SJCRH30 (cell line): ENCODE data around the gene OASL. TPM values are rescaled to one million over a fixed set of nuclear protein-coding genes. Genes with fewer than 3 reads are reported as not detected.

ENCODE experiments used
- DNase-seq, 2 experiments: peaks; one replicate each; pipeline ENCODE4 v3.0.0-alpha.2; 2015 to 2020
- H3K27ac ChIP-seq: fragments of 250-450 bp; sonication (Bioruptor Pico); 2 replicates; pipeline ENCODE4 v1.5.1; 2020; ENCODE audit warnings: mild to moderate bottlenecking, moderate library complexity
- H3K27me3 ChIP-seq: fragments of 250-450 bp; sonication (Bioruptor Pico); 2 replicates; pipeline ENCODE4 v1.5.1; 2020; ENCODE audit warnings: mild to moderate bottlenecking, moderate library complexity
- H3K36me3 ChIP-seq: fragments of 250-450 bp; sonication (Bioruptor Pico); 2 replicates; pipeline ENCODE4 v1.5.1; 2020; ENCODE audit warnings: mild to moderate bottlenecking, moderate library complexity
- H3K4me1 ChIP-seq: fragments of 250-450 bp; sonication (Bioruptor Pico); 2 replicates; pipeline ENCODE4 v1.5.1; 2020; ENCODE audit warnings: mild to moderate bottlenecking, moderate library complexity
- H3K4me3 ChIP-seq: fragments of 250-450 bp; sonication (Bioruptor Pico); 2 replicates; pipeline ENCODE4 v1.5.1; 2020; ENCODE audit warnings: mild to moderate bottlenecking, moderate library complexity
- H3K9me3 ChIP-seq: fragments of 250-450 bp; sonication (Bioruptor Pico); replicated peaks from 2 replicates; pipeline ENCODE4 v1.5.1; 2020; ENCODE audit warnings: mild to moderate bottlenecking, moderate library complexity
- total RNA-seq: library from RNA; depleted of rRNA; stranded (reverse); fragments of >200 nt; shearing (Covaris generic); gene quantifications from 2 replicates; pipeline ENCODE4 v1.2.3, GENCODE V29; 2014

OASL gene
- total RNA-seq, 1 experiment from 2014 or later = not detected

DNA sequence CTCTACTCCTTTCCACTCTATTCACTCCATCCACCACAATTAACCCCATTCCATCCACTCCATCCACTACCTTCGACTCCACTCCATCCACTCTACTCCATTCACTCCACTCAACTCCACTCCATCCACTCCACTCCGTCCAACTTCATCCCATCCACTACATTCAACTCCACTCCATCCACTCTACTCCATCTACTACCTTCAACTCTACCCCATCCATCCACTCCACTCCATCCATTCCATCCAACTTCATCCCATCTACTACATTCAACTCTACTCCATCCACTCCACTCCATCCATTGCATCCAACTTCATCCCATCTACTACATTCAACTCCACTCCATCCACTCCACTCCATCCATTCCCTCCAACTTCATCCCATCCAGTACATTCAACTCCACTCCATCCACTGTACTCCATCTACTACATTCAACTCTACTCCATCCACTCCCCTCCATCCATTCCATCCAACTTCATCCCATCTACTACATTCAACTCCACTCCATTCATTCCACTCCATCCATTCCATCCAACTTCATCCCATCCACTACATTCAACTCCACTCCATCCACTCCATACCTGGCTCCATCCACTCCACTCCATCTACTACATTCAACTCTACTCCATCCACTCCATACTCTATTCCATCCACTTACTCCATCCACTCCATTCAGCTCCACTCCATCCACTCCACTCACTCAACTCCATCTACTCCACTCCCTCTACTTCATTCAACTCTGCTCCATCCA is 44.3 kb downstream of the OASL start:
- H3K4me1 ChIP-seq = no peaks in the 10 kb centered on the region
- no peak overlapping the region for H3K27ac ChIP-seq
- no peaks in the 10 kb centered on the region for H3K27me3 ChIP-seq
- no peak for DNase-seq
- H3K4me3 ChIP-seq = no peak overlapping the region
- no peaks in the 10 kb centered on the region for H3K36me3 ChIP-seq
- H3K9me3 ChIP-seq = no peaks in the 10 kb centered on the region

DNA sequence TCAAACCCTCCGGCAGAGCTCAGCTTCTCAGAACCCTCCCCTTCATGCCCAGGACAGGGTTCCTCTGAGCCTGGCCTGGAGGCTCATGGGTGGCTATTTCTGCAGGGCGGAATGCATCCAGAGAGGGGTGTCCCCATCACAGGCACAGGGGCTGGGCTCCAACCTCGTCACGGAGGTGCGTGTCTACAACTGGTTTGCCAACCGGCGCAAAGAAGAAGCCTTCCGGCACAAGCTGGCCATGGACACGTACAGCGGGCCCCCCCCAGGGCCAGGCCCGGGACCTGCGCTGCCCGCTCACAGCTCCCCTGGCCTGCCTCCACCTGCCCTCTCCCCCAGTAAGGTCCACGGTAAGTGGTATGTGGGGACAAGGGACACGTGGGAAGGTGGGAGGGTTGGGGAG is 45.0 kb downstream of the OASL start:
- no peak for DNase-seq
- Histone ChIP-seq H3K36me3 (no peaks in the 10 kb centered on the region), H3K4me1 (no peaks in the 10 kb centered on the region), H3K27ac (no peak overlapping the region), H3K4me3 (no peak overlapping the region), H3K27me3 (no peaks in the 10 kb centered on the region), H3K9me3 (no peaks in the 10 kb centered on the region)

DNA sequence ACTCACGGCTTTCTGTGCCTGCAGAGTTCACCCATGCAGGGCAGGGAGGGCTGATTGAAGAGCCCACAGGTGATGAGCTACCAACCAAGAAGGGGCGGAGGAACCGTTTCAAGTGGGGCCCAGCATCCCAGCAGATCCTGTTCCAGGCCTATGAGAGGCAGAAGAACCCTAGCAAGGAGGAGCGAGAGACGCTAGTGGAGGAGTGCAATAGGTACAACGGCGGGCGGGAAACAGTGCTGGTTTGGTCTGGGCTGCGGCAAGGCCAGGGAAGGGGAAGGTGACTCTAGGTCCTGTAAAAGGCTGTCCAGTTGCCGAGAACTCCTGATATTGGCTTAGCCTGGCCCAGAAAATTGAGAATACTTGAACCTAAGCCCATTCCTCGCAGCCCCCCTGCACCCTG is 45.5 kb downstream of the OASL start:
- DNase-seq = no peak
- no peaks in the 10 kb centered on the region for H3K4me1 ChIP-seq
- H3K27me3 ChIP-seq = no peaks in the 10 kb centered on the region
- no peaks in the 10 kb centered on the region for H3K36me3 ChIP-seq
- H3K27ac ChIP-seq = no peak overlapping the region
- H3K4me3 ChIP-seq = no peak overlapping the region
- H3K9me3 ChIP-seq = no peaks in the 10 kb centered on the region

DNA sequence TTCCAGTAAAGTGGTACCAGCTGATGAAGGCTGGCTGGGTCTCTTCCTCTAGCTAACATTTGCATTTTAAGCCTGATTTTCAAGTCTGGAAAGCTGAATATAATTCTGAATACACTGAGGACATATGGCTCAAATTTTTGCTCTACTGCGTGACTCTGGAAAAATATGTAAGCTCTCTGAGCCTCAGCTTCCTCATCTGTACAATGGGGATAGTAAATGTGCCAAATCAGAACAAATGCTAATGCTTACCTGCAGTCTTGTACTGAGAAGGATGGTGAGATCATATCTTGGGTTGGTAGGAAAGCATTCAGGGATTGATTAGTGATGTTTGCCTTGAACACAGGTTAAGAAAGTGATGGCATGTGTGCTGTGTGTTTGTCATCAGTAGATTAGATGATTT is 46.1 kb downstream of the OASL start:
- Histone ChIP-seq H3K4me1 (no peaks in the 10 kb centered on the region), H3K36me3 (no peaks in the 10 kb centered on the region), H3K27ac (no peak overlapping the region), H3K4me3 (no peak overlapping the region), H3K27me3 (no peaks in the 10 kb centered on the region), H3K9me3 (no peaks in the 10 kb centered on the region)
- DNase-seq = no peak

DNA sequence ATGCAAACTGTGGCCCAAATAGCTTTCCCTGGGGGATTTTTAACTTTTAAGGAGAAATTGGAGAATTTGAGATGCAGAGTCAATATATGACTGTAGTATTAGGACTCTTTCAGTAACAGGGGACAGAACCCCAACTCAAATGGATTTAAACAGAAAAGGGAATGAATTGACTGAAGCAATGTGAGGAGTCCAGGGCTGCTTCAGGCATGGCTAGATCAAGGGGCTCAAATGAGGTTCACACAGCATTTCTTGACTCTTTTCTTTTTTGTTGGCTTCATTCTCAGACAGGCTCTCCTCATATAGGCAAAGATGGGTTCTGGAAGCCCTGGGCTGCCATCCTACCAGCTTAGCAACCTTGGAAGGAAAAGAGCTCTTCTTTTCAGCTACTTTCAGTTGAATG is 47.1 kb downstream of the OASL start:
- no peak overlapping the region for H3K4me3 ChIP-seq
- H3K27me3 ChIP-seq = no peaks in the 10 kb centered on the region
- no peak for DNase-seq
- H3K27ac ChIP-seq = no peak overlapping the region
- H3K4me1 ChIP-seq = no peaks in the 10 kb centered on the region
- no peaks in the 10 kb centered on the region for H3K9me3 ChIP-seq
- H3K36me3 ChIP-seq = no peaks in the 10 kb centered on the region

GRCh38 chr12:120990487-120991055 is 48.5 kb downstream of the OASL start:
- no peak overlapping the region for H3K27ac ChIP-seq
- no peaks in the 10 kb centered on the region for H3K27me3 ChIP-seq
- DNase-seq = no peak
- no peaks in the 10 kb centered on the region for H3K4me1 ChIP-seq
- no peaks in the 10 kb centered on the region for H3K36me3 ChIP-seq
- H3K4me3 ChIP-seq = no peak overlapping the region
- no peaks in the 10 kb centered on the region for H3K9me3 ChIP-seq

- no peak for DNase-seq
- no peaks in the 10 kb centered on the region for H3K4me1 ChIP-seq
- H3K27me3 ChIP-seq = no peaks in the 10 kb centered on the region
- no peak overlapping the region for H3K27ac ChIP-seq
- H3K36me3 ChIP-seq = no peaks in the 10 kb centered on the region
- H3K9me3 ChIP-seq = no peaks in the 10 kb centered on the region
- no peak overlapping the region for H3K4me3 ChIP-seq
These were observed 49.4 kb downstream of the OASL start for GRCh38 chr12:120989687-120990086.

- no peak overlapping the region for H3K4me3 ChIP-seq
- H3K27ac ChIP-seq = no peak overlapping the region
- no peaks in the 10 kb centered on the region for H3K4me1 ChIP-seq
- H3K27me3 ChIP-seq = no peaks in the 10 kb centered on the region
- no peak for DNase-seq
- H3K36me3 ChIP-seq = no peaks in the 10 kb centered on the region
- H3K9me3 ChIP-seq = no peaks in the 10 kb centered on the region
These were observed 50.4 kb downstream of the OASL start for GRCh38 chr12:120988658-120989057.

DNA sequence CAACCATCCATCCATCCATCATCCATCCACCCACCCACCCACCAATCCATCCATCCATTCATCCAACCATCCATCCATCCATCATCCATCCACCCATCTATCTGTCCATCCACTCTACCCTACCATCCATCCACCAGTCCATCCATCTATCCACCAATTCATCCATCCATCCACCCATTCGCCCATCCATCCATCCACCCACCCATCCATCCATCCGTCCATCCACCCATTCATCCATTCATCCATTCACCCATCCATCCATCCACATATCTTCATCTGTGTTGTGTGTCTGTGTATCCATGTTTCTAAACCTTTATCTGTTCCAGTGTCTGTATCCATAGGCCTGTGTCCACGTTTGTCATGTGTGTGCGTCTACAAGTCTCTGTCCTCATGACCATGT is 50.8 kb downstream of the OASL start:
- no peak overlapping the region for H3K27ac ChIP-seq
- H3K27me3 ChIP-seq = no peaks in the 10 kb centered on the region
- no peak for DNase-seq
- H3K4me3 ChIP-seq = no peak overlapping the region
- H3K9me3 ChIP-seq = no peaks in the 10 kb centered on the region
- no peaks in the 10 kb centered on the region for H3K36me3 ChIP-seq
- H3K4me1 ChIP-seq = no peaks in the 10 kb centered on the region

GRCh38 chr12:120984351-120984898 is 54.6 kb downstream of the OASL start:
- H3K36me3 ChIP-seq = no peaks in the 10 kb centered on the region
- no peaks in the 10 kb centered on the region for H3K4me1 ChIP-seq
- DNase-seq = no peak
- no peaks in the 10 kb centered on the region for H3K27me3 ChIP-seq
- H3K4me3 ChIP-seq = no peak overlapping the region
- no peak overlapping the region for H3K27ac ChIP-seq
- H3K9me3 ChIP-seq = no peaks in the 10 kb centered on the region

DNA sequence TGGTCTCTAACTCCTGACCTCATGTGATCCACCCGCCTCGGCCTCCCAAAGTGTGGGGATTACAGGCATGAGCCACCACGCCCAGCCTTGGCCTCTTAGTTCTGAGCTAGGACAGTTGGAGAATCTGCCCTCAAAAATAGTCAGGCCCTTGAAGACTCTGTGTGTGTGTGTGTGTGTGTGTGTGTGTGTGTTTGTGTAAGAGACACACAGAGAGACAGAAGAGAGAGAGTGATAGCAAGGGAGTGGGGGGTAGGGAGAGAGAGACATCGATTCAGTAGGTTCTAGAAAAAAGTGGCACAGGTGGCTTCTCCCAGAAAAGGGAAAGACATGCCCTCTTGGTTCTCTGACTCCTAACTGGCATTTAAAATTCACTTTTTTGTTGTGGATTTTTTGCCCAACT is 55.3 kb downstream of the OASL start:
- Histone ChIP-seq H3K27me3 (no peaks in the 10 kb centered on the region), H3K27ac (no peak overlapping the region), H3K4me1 (no peaks in the 10 kb centered on the region), H3K9me3 (no peaks in the 10 kb centered on the region), H3K36me3 (no peaks in the 10 kb centered on the region), H3K4me3 (no peak overlapping the region)
- no peak for DNase-seq

DNA sequence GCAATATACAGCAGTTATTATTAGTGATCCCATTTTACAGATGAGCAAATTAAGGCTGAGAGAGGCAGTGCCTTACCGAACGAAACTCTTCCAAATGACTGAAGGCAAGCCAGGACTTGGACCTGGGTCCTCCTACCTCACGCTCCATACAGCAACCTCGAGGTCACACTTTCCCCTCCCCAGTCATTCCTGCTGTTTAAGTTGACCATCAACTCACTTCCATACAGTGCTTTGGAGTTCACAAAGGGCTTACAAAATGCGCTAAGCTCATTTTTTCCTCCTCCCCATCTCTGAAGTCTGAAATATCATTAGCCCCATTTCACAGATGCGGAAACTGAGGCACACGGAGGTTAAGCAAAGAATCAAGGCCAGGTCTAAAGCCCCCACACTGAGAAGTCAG is 56.4 kb downstream of the OASL start:
- no peaks in the 10 kb centered on the region for H3K4me1 ChIP-seq
- H3K4me3 ChIP-seq = no peak overlapping the region
- no peaks in the 10 kb centered on the region for H3K36me3 ChIP-seq
- DNase-seq = no peak
- H3K9me3 ChIP-seq = no peaks in the 10 kb centered on the region
- no peak overlapping the region for H3K27ac ChIP-seq
- 0 out of 2 replicates have a peak, but pooled peaks cover 3% of the 10 kb centered on the region for H3K27me3 ChIP-seq

GRCh38 chr12:120981407-120981941 is 57.6 kb downstream of the OASL start:
- Histone ChIP-seq H3K4me3 (no peak overlapping the region), H3K36me3 (no peaks in the 10 kb centered on the region), H3K9me3 (no peaks in the 10 kb centered on the region), H3K27me3 (0 out of 2 replicates have a peak, but pooled peaks cover 3% of the 10 kb centered on the region), H3K4me1 (no peaks in the 10 kb centered on the region), H3K27ac (no peak overlapping the region)
- no peak for DNase-seq

GRCh38 chr12:120980800-120981368 is 58.2 kb downstream of the OASL start:
- DNase-seq = no peak
- Histone ChIP-seq H3K36me3 (no peaks in the 10 kb centered on the region), H3K27me3 (0 out of 2 replicates have a peak, but pooled peaks cover 3% of the 10 kb centered on the region), H3K27ac (no peak overlapping the region), H3K4me3 (no peak overlapping the region), H3K9me3 (no peaks in the 10 kb centered on the region), H3K4me1 (no peaks in the 10 kb centered on the region)
